Endometrial microvascular endothelial cells (primary cell): ENCODE results near the gene SPART. TPM values are rescaled to one million over a fixed set of nuclear protein-coding genes. Genes with fewer than 3 reads are reported as not detected.
"Not testable (repeated sequence)": the region's sequence is repeated elsewhere in the genome, so short reads cannot be mapped to it uniquely, and the experiment has no call there.

Source experiments
- in situ Hi-C: cut with HindIII; loops from 2 replicates; pipeline ENCODE4 v1.10.0; 2017; ENCODE audit warnings: low sequenced_read_pairs, low pct_unique_long_range_greater_than_20kb; ENCODE audit errors: inconsistent ontology term
- total RNA-seq: library from RNA; depleted of rRNA; stranded (reverse); fragments of >200 nt; gene quantifications from one replicate; pipeline ENCODE4 v1.2.3, GENCODE V29; 2015; ENCODE audit errors: inconsistent ontology term

SPART gene
- total RNA-seq, 1 donor from 2014 or later = 75.9 TPM

DNA sequence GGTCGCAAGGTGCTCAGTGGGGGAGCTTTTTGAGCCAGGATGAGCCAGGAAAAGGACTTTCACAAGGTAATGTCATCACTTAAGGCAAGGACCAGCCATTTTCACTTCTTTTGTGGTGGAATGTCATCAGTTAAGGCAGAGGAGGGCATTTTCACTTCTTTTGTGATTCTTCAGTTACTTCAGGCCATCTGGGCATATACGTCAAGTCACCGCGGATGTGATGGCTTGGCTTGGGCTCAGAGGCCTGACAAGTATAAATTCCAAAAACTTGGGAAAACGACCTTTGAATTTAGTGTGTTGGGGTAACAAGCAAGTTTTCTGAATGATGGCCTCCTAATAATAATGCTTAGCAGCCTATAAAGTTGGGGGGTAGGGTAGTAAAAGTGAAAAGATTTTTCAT is 21.3 kb downstream of the SPART start:
- in situ Hi-C loops = not testable (repeated sequence)

DNA sequence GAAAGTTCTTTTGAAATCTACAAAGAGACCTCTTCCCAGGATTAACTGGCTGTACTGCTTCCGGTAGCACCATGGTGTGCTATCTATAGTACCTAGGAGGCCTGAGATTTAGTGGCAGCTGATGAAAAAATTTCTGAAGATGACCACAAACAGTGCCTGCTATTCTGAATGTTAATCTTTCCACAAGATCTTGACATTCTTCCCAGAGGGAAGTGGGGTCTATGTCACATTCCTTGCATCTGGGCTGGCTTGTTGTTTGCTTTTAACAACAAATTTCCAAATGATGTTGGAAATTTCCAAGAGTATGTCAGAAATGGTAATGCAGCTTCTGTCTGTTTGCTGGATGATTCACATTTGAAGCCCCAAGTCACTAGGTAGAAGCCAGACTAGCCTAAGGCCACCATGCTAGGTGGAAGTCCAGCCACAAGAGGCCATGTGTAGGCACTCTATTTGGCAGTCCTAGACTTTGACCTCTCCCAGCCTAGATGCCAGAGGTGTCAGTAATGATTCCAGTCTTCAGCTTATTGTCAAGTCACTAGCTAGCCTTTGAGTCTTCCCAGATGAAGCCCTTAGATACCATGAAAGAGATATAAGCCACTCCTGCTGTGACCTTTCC is 22.1 kb downstream of the SPART start:
- in situ Hi-C loops = no loop called here

DNA sequence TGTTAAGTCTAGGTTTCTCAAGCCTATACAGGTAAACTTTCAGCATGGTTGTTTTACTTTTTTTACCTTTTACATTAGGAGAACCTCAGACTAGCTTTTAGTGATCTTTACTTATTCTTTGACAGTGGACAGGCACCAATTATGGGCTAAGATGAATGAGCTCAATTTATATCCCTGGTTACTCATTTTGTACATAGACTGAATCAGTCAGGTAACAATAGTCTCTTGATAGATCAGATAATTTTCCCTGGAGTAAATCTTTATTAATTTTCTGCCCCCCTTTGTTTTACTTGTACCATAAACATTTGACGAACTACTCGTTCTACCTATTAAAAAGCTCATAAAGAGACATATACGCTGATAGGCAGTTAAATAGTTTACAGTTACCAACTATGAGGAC is 22.8 kb downstream of the SPART start:
- in situ Hi-C loops = no loop called here

DNA sequence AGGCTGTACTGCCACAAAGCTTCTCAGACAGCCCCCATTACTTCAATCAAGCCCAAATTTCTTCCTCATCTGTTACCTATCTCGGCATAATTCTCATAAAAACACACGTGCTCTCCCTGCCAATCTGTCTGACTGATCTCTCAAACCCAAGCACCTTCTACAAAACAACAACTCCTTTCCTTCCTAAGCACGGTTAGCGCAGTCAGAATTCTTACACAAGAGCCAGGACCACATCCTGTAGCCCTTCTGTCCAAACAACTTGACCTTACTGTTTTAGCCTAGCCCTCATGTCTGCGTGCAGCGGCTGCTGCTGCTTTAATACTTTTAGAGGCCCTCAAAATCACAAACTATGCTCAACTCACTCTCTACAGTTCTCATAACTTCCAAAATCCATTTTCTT is 26.4 kb downstream of the SPART start:
- in situ Hi-C loops = not testable (repeated sequence)

DNA sequence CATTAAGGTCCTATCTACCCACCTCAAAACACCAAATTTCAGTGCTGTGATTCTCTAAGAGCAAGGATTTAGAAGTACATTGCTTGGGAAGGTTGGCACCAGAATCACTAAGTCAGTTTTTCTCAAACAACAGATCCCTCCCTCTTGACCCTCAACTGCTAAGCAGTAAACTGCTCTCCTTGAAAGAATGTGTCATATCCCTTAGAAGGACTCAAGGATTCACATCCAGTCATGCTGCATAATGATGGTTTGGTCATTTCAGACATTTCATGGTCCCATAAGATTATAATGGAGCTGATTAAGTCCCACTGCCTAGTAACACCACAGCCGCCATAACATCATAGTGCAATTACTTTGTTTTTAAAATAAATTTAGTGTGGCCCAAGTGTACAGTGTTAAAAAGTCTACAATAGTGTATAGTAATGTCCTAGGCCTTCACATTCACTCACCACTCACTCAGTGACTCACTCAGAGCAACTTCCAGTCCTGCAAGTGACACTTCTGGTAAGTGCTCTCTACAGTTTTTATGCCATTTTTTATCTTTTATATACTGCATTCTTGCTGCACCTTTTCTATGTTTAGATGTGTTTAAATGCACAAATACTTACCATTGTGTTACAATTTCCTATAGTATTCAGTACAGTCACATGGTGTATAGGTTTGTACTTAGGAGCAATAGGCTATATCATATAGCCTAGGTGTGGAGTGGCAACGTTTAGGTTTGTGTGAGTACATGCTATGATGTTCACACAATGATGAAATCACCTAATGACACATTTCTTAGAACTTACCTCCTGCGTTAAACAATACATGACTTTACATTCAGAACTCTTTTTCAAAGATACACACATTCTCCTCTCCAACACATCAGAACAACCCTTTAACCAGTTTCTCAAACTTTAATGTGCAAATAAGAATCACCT is 32.9 kb downstream of the SPART start:
- in situ Hi-C loops = no loop called here

DNA sequence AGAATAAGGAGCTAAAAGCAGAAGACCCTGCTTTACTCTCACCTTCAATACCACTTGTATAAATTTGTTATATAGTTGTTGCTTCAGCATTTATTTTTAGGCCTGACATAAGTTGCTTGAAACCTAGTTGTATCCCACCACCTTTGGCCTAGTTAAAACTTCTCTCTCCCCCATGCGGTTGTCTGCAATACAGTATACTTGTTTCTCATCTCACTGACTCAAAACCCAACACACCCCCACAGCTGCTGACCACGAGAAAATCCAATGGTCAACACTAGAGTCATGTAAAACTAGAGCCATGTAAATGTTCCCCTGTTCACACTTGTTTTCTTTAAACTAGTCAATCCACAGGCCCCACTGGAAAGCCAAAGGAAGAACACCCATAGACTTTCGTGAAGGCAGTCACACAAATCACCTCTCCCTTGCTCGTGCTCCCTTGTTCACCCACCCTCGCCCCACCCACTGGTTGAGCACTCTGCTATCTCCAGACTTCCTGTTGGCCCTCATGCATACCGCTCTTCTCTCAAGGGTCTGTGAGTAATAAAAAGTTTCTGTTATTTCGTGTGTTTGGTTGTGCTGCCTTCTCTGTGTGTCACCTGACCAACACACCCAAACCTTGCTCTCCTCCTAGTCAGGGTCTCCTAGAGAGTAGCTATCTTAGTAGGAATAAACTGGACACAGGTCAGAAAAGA is 35.6 kb downstream of the SPART start:
- in situ Hi-C loops = no loop called here

DNA sequence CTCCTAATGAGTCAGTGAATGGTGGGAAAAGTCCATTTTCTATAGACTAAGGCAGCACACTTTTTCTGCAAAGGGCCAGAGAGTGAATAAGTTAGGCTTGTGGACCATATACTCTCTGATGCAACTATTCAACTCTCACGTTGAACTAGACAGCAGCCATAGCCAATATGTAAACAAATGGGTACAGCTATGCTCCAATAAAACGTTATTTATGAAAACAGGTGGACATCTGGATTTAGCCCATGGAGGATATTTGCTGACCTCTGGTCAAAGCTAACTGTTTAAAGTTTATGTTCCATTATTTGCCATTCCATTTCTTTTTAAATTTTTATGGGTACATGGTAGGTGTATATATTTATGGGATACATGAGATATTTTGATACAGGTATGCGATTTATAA is 43.9 kb downstream of the SPART start:
- in situ Hi-C loops = no loop called here

DNA sequence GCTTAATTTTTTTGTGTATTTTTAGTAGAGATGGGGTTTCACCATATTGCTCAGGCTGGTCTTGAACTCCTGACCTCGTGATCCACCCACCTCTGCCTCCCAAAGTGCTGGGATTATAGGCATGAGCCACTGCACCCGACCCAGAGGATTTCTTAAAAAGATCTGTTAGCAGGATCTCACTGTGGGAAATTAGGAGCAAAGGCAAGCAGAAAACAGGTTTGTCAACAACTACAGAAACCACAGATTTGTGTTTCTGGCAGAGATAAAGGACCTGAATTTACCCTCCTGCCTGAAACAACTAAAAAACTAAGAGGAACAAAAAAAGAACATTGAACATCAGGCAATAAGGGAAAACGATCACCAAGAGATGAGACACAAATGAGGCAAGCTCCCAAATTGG is 46.7 kb downstream of the SPART start:
- in situ Hi-C loops = not testable (repeated sequence)

DNA sequence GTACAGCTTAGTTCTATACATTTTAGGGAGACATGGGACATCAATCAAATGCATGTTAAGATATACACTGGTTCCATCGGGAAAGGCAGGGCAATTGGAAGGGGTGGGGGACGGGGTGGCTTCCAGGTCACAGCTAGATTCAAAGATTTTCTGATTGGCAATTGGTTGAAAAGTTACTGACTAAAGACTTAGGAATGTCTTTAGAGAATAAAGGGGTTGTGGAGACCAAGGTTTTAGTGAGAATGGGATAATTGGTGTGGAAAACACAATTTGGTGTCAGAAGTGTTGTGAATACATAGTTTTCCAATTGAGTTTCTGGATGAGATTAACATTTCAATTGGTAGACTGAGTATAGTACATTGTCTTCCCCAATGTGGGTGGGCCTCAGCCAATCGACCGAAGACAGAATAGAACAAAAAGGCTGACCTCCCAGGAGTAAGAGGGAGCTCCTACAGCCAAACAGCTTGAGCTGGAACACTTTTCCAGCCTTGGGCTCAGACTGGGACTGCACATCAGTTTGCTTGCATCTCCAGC is 47.6 kb downstream of the SPART start:
- in situ Hi-C loops = no loop called here

DNA sequence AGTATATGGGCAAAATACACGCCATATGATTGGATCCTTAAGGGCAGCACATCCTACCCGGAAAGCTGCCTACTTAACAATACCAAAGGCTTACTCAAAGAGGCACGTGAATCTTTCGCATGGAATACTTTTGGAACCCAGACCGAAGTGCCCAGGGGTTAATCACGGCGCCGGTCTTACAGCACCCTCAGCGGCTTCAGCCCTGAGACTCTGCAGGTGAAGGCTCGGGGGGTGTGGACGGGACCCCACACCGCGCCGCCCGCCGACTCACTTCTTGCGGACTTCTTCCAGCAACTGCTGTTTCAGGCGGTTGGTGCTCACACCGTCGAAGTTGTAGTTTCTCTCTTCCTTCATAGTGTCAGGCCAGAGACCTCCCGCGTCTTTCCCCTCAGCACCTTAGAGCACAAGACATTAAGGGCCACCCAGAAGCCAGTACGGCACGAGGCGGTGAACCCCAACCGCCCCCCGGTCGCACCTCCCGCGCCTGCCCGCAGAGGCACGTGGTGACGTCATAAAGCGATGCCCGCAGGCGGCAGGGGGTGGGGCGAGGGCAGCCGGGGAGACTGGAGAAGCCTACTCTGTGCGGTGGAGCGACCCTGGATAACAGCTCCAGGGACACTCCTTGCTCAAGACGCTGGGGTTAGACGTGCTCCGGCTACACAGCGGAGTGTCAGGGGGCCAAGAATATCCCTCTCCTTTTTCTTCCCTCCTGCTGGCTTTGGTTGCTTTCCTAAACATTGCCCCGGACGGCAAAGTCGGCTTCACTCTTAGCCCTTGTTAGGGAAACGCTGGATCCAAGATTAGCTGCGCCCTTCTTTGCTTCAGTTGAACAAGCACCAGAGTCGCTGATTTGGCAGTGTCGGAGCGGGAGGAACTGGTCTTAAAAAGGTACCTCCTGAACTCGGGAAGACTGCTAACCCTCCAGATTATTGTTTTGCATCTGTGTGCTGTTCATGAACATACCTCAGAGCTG is 48.5 kb downstream of the SPART start, which contains the start of gene CCDC169:
Gene CCDC169 (minus strand): TSS at position 449 of the 973 bp plus-strand sequence. CDS start 95 bp downstream, at position 354.
- in situ Hi-C loops = no loop called here

DNA sequence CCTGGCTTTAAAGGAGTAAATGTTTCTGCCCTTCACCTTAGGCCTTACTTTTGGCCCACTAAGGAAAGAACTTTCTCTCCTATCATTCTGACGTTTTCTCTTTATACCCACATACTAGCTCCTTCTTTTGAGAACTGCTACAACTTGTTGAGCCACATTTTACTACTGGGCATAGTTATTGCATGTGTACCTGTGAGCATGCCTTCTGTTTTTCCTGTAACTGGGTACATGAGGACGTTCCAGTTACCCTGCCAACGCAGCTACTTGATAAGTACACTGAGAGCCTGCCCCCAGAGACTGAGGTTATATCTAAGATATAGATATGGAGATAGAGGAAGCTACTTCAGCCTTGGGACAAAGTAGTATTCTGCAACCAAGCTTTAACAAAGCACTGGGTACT is 52.1 kb downstream of the SPART start:
- in situ Hi-C loops = no loop called here

DNA sequence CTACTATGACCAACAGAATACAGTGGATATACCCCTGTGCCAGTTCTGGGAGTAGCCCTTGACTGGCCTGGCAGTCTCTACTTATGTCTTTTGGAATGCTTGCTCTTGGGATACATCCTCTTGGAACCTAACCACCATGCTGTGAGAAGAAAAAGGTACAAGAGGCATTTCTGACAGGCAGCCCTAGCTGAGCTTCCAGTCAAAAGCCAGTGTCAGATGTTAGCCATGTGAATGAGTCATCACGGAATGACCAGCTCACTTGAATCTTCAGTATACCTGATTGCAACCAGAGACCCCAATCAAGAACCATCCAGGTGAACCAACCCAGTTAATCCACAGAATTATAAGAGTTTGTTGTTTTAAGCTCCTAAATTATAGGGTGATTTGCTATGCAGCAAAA is 52.7 kb downstream of the SPART start:
- in situ Hi-C loops = no loop called here

DNA sequence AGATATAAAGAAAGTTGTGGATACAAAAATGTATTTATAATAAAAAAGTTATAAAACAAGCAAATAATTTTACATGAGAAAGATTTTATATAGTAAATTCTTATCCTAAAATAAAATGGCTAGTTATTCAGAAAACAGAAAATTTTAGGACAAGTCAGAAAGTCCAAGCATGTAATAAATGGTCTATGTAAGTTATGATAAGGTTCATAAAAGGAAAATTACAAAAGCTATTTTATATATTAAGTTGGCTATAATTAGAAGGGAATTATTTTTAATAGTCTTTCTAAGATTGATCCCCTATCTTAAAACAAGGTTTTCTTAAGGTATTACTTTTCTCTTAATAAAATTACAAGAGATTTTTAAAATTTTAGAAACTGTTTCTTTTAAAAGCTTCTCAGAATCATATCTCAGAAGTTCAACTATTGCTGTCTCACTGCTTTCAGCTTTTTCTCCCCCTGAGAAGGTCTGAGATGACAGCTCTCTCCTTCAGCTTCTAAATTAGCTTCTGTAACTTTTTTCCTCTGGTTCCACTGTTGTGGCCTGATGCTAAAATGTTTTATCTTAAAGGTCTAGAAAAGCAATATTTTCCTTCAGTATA is 57.3 kb downstream of the SPART start:
- in situ Hi-C loops = no loop called here

DNA sequence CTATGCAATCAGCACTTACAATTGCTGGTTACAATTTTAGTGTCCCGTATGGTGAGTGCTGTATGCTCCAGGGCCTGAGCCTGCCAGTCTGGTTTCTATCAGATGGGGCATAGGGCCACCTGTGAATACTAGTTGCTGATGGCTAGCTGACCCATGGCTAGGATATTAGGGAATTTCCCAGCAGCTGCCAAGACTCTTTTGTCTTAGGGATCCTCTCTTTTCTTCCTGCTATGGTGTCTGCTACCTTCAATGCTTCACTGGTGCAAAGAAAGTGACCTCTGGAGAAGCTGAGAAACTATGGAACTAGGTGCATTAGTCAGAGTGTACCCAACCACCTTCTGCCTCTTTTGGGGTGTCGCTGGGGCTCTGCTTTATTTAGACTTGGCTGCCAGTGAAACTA is 60.2 kb downstream of the SPART start:
- in situ Hi-C loops = no loop called here

DNA sequence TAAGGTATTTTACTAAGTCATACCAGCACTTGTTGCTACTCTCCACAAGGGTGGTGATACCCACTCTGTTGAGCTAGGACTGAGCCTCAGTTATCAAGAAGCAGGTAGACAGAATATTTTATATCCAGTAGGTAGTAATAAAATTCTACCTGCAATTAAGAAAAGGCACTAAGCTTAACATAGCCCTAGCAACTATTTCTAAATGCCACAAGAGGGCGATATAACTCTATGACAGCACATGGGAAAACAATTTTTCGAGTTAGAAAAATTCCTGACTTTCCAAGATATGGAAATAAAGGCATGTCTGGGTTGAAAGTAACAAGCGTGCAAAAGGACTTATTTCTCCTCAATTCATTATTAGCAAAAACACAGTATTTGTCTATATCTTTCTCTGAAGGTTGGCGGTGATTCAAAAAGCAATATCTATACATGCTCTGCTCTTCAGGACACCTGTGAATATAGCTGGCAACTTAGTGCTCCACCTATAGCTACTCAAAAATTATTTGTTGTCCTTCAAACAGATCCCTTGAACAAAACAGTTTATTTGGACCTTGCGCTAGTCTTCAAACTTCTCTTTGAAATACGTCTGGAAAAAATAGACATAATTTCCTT is 63.3 kb downstream of the SPART start:
- in situ Hi-C loops = no loop called here

DNA sequence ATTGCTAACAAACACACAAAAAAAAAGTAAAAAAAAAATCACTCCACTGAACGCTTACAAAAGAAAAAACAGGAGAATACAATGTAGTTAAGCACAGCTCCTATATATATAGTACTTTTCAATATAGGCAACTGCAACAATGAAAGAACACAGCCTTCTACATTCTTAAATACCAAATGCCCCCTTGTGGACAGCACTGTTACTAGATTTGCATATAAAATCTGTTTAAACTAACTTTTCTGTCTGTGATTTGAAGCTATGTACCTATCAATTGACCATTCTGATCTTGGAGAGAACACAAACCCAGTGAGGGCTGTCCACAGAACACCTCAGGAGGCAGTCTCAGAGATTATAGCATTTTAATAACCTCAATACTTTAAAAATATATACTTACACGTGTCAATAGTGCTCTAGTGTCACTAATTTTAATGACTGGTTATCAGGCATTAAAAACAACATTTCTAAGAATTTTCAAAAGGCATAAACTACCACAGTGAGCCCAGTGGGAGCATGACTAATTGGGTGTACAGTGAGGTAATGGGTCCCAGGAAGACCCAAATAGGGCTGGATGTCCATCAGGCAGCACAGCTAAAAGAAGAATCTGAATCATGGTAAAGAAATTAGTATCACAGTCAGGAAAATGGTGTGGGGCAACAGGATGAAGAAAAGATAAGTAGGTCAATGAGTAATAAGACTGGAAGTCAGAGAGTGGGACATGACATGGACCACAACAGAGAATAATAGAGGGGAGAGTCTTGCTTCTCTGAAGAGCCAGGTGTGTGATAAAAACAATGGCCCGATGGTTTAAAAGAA is 70.8 kb downstream of the SPART start:
- in situ Hi-C loops = no loop called here

DNA sequence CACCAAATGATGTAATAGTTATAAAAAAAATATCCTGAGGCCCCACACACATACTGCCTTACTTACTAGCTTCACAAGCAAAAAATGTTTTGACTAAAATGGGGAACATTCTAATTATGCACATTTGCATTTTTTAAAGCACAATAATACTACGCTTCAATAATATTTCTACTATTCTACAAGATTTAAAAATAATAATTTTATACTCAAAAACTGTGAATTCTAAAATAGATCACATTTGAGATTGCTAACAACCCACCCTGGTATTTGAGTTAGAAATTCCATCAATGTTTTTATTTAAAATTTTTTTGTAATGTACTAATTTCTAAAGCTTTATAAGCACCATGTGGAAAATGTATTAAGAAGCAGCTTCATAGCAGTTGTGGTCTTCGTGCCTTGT is 72.8 kb downstream of the SPART start:
- in situ Hi-C loops = no loop called here
